GM19351 (cell line): Measurements from ENCODE around the gene CDIPT.
"Not testable (repeated sequence)": the region's sequence is repeated elsewhere in the genome, so short reads cannot be mapped to it uniquely, and the experiment has no call there.

Experiments
- ATAC-seq: cut with Tn5 transposase; IDR thresholded peaks from one replicate; pipeline ENCODE4 v1.9.1; 2021; ENCODE audit warnings: mild to moderate bottlenecking, moderate library complexity; ENCODE audit not compliant: unreplicated experiment

The CDIPT gene

GRCh38 chr16:29833219-29833618 is 29.8 kb downstream of the CDIPT start:
- not testable (repeated sequence) for ATAC-seq

GRCh38 chr16:29831490-29831889 is 31.5 kb downstream of the CDIPT start:
- no peak for ATAC-seq

GRCh38 chr16:29830774-29831173 is 32.3 kb downstream of the CDIPT start:
- no peak for ATAC-seq

- no peak for ATAC-seq
These were observed 36.7 kb downstream of the CDIPT start for GRCh38 chr16:29826342-29826695.

GRCh38 chr16:29825145-29826044 is 37.6 kb downstream of the CDIPT start:
- no peak for ATAC-seq

GRCh38 chr16:29824589-29825144 is 38.4 kb downstream of the CDIPT start:
- ATAC-seq: no peak

GRCh38 chr16:29821643-29822115 is 41.3 kb downstream of the CDIPT start:
- ATAC-seq: no peak

GRCh38 chr16:29820730-29821642 is 42.0 kb downstream of the CDIPT start:
- ATAC-seq: no peak

GRCh38 chr16:29820271-29820701 is 42.7 kb downstream of the CDIPT start, which contains the start of gene MVP:
TSS of gene MVP (plus strand) at chr16:29820462. CDS start at chr16:29830550, 10,088 bp downstream.
- ATAC-seq: no peak

- ATAC-seq: no peak
These were observed 43.5 kb downstream of the CDIPT start for GRCh38 chr16:29819506-29819905.

GRCh38 chr16:29818082-29818481 is 44.9 kb downstream of the CDIPT start:
- ATAC-seq: no peak

GRCh38 chr16:29816694-29817441 is 46.2 kb downstream of the CDIPT start:
- peak; percentile 11 for ATAC-seq

- ATAC-seq: peak; percentile 59
These were observed 47.0 kb downstream of the CDIPT start, which contains the start of gene PAGR1 for GRCh38 chr16:29815793-29816693. TSS of gene PAGR1 (plus strand) at chr16:29816152. CDS start at chr16:29816526, 374 bp downstream.

- no peak for ATAC-seq
These were observed 47.8 kb downstream of the CDIPT start for GRCh38 chr16:29815032-29815721.

GRCh38 chr16:29814592-29814991 is 48.4 kb downstream of the CDIPT start:
- no peak for ATAC-seq

- ATAC-seq: no peak
These were observed 49.1 kb downstream of the CDIPT start for GRCh38 chr16:29813644-29814562.

GRCh38 chr16:29812754-29813643 is 50.0 kb downstream of the CDIPT start:
- ATAC-seq: no peak
